H54 (cell line): ENCODE results near the gene CCDC194.

ENCODE experiments used
- DNase-seq: peaks from one replicate; pipeline ENCODE4 v3.0.0; 2011; ENCODE audit warnings: low spot score, mixed read lengths; ENCODE audit not compliant: insufficient read length
- FAIRE-seq: peaks from 3 replicates; lab custom pipeline; 2011; peaks lifted over from hg19 to GRCh38; lab: Jason Lieb, UNC
- POLR2A ChIP-seq: IDR thresholded peaks from 2 replicates; pipeline ENCODE4 v1.6.1; 2011; ENCODE audit warnings: low read depth, mild to moderate bottlenecking, low read length

The CCDC194 gene

DNA sequence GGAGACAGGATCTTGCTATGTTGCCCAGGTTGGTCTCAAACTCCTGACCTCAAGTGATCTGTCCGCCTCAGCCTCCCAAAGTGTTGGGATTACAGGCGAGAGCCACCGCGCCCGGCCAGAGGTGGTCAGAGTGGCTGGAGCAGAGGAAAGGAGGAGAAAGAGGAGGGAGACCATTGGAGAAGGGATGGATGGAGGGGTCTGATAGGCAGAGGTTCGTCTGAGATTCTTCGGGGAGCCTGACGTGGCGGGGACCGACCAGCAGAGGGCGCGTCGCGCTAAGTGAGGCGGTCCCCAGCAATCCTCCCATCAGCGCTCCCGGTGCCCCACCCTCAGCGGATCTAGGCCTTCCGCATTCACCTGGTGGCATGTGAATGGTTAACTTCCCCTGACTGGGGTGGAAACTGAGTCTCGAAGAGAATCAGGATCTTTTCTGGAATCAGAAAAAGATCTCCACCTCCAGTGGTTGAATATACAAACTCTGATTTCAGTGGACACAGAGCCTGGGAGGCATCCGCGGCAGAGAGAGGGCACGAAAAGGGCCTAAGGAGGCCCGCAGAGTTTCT, 47.8 kb downstream of the CCDC194 start:
- no peak for TF ChIP-seq POLR2A
- FAIRE-seq = no peak

DNA sequence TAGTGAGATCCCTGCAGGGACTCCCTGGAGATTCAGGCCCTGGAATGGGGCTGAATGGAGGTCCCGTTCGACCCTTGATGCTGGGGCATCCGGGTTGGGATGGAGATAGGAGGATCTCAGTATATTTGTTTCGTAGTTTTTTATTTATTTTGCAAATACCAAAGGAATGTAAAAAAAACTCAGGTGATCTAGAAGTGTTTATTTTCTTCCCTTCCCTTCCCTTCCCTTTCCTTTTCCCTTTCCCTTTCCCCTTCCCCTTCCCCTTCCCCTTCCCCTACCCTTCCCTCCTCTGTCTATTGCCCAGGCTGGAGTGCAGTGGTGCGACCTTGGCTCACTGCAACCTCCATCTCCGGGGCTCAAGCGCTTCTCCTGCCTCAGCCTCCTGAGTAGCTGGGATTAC, 52.2 kb downstream of the CCDC194 start:
- DNase-seq (no peak), FAIRE-seq (no peak)
- TF ChIP-seq POLR2A = no peak

More for the DNA sequence above, 47.8 kb downstream of the CCDC194 start:
- no peak for DNase-seq

DNA sequence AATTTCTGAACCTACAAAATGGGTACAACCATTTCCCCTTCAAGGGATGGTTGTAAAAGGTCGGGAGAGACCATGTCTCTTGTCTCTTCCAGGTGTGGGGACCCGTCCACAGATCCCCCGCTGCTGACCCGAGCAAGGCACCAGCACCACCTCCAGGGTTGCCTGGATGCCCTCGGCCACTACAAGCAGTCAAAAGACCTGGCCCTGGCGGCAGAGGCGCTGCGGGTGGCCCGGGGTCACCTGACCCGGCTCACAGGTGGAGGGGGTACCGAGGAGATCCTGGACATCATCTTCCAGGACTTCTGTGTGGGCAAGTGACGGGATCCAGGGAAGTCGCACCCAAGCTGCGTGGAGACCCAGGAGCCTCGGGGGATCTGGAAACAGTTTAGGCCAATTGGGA, 52.6 kb downstream of the CCDC194 start:
- no peak for FAIRE-seq
- no peak for DNase-seq
- no peak for TF ChIP-seq POLR2A

DNA sequence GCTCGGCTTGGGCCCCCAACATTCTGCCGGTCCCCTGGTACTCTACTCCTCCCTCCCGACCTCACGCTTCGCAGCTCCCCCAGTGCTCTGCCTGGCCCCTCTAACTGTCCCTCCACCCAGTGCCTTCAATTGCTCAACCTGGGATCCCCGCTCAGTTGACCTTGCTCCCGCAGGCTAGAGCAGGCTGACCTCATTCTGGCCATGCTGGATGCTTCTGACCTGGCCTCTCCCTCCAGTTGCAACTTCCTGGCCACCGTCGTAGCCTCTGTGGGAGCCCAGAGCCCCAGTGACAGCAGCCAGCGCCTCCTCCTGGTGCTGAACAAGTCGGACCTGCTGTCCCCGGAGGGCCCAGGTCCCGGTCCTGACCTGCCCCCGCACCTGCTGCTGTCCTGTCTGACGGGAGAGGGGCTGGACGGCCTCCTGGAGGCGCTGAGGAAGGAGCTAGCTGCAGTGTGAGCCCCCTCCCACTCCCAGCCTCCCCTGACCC, 53.1 kb downstream of the CCDC194 start:
- TF ChIP-seq POLR2A = no peak
- FAIRE-seq = no peak
- DNase-seq = no peak
